Measurements from ENCODE around the gene CHM.
A peak's percentile ranks its signal among the peaks of the same experiment; 100 is the strongest.
"Not testable (repeated sequence)": the region's sequence is repeated elsewhere in the genome, so short reads cannot be mapped to it uniquely, and the experiment has no call there.

CHM gene, protein sequence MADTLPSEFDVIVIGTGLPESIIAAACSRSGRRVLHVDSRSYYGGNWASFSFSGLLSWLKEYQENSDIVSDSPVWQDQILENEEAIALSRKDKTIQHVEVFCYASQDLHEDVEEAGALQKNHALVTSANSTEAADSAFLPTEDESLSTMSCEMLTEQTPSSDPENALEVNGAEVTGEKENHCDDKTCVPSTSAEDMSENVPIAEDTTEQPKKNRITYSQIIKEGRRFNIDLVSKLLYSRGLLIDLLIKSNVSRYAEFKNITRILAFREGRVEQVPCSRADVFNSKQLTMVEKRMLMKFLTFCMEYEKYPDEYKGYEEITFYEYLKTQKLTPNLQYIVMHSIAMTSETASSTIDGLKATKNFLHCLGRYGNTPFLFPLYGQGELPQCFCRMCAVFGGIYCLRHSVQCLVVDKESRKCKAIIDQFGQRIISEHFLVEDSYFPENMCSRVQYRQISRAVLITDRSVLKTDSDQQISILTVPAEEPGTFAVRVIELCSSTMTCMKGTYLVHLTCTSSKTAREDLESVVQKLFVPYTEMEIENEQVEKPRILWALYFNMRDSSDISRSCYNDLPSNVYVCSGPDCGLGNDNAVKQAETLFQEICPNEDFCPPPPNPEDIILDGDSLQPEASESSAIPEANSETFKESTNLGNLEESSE

DNA sequence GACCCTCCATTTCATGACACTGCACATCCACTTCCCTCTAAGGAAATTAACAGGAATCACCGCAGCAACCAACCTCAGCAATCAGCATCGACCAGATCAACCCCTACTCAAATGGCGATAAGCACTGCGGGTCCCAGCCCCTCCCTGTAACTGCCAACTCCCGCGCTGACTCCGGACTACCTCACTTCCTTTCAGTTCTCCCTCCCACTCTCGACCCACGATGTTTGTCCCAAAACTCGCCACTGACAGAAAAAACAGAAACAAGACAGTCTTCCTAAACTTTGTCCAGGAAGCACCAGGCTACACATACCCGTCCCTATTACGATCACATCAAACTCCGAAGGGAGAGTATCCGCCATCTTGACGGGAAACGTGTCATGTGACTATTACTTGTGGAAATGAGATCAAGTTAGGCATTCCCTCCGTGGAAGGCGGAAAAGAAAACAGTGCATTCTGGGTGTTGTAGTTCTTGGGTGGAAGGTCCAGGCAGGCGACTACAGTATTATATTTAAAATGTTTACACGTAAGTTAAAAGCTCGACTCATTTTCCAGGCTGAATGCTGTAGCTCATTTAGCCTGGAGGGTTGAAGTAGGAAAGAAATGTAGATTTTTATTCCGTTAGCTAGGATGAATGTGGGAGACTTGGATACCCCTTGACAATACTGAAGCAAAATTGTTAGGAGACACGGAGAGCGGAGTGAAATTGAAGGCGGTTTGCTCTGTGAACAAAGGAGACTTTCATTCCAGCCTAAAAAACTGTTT, at the start of gene CHM:
TSS of gene CHM (minus strand) at position 385 of the 762 bp plus-strand sequence. CDS start at position 359, 26 bp downstream.
- DNase-seq, result peak; percentile 90

DNA sequence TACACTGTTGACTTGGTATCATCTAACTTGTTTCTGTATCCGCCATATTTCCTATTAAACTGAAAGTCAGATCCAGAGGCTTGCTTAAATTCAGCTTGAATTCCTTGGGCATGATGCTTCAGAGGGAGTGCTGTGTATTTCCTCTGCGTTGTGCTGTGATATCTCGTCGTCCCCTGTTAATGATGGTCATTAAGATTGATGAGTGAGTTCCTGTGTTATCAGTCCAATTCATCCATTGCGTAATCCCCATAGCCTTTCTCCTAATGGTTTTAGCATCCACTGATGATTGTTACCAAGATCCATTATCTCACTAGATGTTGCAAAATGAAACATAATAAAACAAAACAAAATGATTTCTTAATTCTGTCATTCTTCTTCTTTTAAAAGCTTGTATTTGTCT, 31.3 kb upstream of the CHM start:
- DNase-seq, result no peak

DNA sequence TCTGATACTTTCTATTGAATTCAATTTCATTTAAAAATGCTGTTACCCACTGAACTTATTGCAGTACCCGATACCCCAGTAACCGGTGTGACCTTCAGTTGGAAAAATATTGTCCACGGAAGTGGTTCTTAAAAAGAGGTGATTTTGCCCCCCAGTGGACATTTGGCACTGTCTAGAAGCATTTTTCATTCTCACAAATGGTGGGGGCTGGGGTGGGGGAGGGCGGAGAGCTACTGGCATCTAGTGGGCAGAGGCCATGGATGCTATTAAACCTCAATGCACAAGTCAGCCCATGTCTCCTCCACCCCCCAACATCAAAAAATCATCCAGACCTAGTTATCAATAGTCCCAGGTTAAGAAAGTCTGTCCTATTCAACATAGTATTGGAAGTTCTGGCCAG, 19.6 kb upstream of the CHM start:
- peak; percentile 23 for DNase-seq

DNA sequence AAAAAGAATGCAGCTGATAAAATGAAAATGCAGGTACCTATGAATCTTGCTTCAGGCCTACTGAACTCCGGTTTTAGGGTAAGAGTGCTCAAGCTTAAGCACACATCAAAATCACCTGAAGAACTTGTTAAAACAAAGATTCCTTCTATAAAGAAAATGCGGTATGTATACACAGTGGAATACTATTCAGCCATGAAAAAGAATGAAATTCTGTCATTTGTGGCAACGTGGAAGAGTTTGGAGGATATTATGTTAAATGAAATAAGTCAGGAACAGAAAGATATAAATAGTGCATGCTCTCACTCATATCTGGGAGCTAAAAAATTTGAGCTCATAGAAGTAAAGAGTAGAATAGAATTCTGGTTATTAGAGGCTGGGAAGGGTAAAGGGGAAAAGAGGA, 14.0 kb upstream of the CHM start:
- DNase-seq, result no peak

DNA sequence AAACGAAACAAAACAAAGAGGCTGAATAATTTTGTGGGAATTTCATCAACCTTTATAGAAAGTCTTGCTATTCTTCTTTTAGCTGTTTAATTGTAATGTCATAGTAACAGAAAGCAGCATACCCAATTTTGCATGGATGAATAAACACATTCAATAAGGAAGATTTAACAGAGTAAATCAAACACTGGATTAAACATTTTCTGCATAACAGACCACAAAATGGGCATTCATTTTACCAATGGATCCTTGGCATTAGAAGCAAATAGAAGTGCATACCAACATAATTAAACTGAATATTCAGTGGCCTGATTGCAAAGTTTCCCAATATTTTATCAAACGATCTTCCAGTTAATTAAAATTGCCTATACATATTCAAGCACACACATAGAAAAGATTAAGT, 4.4 kb upstream of the CHM start:
- DNase-seq, result no peak

DNA sequence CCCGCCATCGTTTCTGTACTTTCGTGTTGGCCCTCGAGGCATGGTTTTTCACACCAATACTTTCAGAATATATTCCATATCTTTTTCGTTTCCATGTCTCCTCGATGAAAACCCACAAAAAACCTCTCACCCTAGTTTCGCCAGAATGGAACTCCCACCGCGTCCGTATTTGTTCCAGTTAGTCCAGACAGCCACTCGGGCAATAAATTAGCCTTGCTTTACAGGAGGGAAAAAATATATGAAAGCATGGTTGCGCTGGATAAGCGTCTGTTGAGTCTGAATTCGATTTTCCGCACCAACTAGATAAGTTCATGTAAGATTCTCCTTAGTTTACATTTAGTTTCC, 550 bp upstream of the CHM start:
- no peak for DNase-seq

DNA sequence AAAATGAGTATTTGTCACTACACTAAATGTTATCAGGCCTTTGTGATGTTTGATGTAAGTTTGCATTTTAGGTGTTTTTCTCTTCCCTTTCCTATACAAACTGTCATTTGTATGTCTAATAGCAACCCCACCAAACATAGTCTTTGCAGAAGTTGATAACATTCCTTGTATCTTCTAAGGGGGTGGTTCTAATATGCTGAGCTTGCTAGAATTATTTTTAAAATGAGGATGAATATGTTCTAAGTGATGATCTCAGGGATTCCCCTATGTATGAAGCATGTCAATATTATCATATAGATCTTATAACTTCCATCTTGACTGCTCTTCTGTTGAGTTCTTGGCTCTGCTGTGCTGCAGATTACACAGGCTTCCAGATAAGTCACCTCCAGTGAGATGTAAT, 3.1 kb downstream of the CHM start:
- DNase-seq, result peak; percentile 5

DNA sequence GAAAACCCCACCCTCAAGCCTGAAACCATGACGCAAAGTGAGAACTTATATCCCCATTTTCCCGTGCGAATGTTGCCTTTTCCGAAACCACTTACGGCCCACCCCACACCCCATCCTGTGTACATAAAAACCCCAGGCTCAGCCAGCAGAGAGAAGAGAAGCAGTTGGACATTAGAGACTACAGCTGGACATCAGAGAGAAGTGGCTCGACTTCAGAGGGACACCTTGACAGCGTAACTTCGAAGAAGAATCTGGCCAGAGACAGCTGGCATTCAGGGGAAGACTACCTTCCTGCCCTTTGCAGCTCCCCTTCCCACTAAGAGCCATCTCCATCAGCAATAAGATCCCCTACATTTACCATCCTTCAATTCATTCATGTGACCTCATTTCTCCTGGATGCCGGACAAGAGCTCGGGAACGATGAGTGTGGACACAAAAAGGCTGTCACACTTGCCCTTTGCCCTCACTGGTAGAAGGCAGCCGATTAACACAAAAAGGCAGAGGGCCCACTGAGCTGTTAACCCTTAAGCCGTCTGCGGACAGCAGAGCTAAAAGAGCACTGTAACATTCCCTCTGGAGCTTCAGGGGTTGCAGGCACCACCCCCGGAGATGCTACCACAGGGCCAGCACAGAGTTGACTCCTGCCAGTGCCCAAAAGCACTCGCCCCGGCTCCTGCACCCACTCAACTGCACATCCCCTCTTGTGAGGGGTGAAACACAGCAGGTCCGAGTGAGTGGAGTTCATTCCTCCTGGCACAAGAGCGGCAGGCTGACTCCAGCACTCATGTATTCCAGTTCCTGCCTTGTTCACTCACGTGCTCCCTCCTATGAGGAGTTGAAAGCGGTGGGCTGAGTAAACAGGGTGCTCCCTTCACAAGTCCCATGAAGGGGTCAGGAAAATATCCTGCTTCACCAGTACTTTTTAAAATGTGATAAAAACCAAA, 7.5 kb downstream of the CHM start:
- DNase-seq, result no peak

DNA sequence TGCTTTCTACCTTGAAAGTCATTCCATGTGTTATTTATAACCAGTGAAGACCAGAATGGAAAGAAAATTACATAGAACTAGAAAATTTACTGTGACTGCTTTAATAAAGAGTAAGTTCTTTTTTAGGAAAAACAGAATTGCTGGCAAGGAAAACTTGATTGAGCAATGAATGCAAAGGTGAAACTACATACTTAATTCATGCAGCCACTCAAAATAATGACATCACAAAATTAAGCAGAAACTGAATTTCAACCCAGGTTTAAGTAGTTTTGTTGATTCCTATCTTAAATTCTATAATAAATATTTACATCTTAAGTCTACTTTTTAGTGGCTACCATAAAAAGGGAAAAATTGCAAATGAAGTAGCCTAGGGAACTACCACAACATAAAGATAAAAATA, 14.0 kb downstream of the CHM start:
- no peak for DNase-seq

DNA sequence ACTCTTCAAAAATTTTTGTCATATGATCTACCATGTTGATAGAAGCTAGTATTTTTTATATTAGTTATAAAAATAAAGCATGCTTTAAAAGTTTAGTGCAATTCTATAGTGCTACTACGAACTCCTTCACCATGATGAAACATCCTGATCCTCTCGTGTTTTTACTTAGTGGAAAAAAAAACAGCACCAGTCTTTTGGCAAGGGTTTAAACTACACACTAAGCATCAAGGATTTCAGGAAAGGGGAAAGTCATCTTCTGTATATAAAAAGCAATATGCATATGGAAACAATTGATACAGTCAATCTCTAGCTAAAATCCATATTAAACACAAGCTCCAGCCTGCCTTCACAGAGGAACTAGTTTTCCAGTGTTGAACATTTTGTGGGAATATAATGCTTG, 18.7 kb downstream of the CHM start:
- DNase-seq, result no peak

DNA sequence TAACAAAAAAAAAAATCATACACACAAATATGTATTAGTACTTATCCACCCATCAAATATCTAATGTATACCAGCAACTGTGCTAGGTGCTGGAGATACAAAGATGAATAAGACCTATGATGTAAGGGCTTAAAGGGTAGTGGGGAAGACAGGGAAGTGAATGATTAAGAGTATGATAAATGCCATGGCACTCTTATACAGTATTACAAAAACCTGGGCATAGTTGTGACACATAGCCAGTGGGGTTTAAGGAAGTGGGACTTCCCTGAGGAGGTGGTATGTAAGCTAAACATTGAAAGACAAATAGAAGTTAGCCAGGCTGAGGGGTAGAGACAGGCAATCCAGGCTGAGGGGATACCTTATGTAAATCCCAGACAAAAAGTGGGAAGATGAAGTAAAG, 23.5 kb downstream of the CHM start:
- DNase-seq, result no peak

DNA sequence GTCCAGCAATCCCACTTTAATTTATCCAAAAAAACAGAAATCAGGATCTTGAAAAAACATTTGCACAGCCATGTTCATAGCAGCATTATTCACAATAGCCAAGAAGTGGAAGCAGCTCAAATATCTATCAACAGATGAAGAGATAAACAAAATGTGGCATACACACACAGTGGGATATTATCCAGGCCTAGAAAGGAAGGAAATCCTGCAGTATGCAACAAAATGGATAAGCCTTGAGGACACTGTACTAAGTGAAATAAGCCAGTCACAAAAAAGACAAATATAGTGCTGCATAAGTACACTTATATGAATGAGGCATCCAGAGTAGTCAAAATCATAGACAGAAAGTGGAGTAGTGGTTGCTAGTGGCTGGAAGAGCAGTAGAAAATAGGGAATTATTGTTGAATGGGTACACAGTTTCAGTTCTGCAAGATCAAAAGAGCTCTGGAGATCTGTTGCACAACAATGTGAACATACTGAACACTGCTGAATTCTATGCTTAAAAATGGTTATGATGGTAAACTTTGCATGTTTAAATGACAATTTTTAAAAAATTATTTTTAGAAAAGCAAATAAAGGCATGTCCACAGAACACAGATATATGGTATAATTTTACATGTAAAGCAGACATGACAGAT, 25.6 kb downstream of the CHM start:
- no peak for DNase-seq

DNA sequence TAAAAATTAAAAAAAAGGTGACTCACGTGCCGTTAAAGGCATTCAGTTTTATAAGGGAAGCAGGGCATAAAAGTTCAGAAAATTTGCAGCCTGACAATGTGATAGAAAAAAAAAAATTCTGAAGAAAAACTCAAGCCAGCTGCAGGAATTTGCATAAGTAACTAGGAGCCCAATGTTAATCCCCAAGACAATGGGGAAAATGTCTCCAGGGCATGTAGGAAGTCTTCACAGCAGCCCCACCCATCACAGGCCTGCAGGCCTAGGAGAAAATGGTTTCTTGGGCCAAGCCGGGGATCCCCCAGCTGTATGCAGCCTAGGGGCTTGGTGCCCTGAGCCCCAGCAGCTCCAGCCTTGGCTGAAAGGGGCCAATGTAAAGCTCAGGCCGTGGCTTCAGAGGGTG, 31.2 kb downstream of the CHM start:
- DNase-seq, result no peak

DNA sequence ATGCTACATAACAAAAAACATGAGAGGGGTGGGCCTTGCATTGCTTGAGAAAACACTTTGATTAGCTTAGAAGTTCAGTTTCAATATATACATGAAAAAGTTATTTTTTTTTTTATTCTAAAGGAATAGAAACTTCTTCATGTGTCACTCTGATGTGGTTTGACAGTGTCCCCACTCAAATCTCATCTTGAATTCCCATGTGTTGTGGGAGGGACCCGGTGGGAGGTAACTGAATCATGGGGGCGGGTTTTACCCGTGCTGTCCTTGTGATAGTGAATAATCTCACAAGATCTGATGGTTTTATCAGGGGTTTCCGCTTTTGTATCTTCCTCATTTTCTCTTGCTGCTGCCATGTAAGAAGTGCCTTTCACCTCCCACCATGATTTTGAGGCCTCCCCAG, 32.4 kb downstream of the CHM start:
- DNase-seq, result not testable (repeated sequence)

DNA sequence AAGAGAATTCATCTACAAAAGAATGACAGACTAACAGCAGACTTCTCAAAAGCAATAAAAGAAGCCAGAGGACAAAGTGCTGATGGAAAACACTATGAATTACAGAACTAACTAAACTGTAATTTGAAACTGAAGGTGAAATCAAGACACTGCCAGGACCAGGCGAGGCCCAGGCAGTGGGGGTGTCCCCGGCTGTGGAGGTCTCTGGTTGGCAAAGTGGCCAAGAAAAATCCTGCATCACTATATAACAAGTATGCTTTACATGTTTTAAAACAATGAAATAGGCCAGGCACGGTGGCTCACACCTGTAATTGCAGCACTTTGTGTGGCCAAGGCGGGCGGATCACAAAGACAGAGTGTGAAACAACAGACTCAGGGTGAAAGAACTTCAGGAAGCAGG, 32.9 kb downstream of the CHM start:
- no peak for DNase-seq

DNA sequence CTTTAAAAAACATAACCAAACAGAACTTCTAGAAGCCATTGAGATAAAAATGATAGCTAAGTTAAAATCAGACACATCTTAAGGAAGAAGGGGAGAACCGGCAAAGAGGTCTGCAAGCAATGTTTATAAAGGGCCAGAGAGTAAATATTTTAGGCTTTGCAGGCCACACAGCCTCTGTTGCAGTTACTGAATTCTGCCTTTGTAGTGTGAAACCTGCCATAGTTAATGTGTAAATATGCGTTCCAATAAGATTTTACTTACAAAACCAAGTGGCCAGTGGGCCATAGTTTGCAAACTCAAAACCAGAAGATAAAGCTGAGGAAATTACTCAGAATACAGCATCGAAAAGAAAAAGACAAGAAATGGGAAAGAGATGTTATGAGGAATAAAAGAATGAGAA, 33.6 kb downstream of the CHM start:
- no peak for DNase-seq

DNA sequence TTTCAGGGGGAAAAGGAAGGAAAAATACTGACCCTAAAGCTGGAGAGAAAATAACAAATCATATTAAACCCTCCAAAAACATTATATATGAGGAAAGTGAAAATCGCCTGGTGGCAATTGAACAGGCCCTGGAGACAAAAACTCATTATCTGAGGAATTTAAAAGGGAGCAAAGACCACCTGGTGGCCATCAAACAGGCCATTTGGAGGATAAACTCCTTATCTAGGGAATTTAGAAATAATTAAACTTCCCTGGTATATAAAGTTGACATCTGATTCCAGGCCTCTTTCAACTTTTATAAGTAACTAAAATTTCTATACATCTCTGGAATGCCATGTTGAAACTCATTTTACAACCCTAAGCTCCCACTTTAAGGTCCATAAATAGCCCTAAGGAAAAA, 35.2 kb downstream of the CHM start:
- no peak for DNase-seq

DNA sequence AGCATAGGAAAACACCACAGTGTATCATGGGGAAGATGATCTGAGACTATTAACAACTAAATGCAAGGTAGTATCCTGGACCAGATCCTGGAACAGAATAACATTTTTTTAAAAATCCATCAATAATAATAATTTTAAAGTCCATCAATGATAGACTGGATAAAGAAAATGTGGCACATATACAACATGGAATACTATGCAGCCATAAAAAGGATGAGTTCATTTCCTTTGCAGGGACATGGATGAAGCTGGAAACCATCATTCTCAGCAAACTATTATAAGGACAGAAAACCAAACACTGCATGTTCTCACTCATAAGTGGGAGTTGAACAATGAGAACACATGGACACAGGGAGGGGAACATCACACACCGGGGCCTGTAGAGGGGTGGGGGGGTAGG, 37.6 kb downstream of the CHM start:
- DNase-seq, result not testable (repeated sequence)

DNA sequence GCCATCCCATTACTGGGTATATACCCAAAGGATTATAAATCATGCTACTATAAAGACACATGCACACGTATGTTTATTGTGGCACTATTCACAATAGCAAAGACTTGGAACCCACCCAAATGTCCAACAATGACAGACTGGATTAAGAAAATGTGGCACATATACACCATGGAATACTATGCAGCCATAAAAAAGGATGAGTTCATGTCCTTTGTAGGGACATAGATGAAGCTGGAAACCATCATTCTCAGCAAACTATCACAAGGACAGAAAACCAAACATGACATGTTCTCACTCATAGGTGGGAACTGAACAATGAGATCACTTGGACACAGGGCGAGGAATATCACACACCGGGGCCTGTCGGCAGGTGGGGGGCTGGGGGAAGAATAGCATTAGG, 39.5 kb downstream of the CHM start:
- DNase-seq, result not testable (repeated sequence)

DNA sequence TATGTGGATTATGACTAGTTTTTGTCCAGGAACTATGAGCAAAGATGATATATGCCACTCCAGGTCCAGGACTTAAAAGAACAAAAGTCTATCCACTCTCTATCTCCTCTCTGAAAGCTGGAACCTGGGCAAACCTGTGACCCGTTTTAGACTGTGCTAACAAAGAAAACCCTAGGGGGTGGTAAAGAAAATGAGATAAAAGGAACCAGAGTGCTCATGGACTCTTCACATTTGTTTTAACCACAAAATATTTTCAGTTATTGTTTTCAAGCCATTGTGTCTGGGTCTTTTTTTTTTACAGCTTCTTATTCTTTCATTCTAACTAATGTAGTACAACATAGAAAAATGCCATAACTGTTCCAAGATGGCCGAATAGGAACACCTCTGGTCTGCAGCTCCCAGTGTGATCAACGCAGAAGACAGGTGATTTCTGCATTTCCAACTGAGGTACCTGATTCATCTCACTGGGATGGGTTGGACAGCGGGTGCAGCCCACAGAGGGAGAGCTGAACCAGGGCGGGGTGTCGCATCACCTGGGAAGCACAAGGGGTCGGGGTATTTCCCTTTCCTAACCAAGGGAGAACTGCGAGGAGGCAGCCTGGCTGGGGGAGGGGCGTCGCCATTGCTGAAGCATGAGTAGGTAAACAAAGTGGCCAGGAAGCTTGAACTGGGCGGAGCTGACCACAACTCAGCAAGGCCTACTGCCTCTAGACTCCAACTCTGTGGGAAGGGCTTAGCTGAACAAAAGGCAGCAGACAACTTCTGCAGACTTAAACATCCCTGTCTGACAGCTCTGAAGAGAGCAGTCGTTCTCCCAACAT, 45.1 kb downstream of the CHM start:
- DNase-seq, result peak; percentile 59

DNA sequence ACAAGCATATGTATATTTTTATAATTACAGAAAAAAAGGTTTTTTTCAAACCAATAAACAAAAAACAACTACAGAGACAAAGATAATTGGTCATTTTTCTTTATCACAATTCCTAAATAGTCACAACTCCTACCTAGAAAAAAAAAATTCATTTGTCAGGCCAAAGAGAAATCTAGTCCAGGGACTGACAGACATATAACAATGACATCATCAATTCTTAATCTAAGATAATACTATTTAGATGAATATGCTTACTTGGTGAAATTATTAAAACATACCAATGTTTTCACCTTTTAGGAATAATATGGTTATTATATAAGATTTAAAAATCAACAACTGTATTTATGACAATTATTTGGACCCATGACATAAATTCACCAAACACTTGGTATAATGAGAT, 48.4 kb downstream of the CHM start:
- no peak for DNase-seq
